22Rv1 (cell line): ENCODE data around the gene FGFR2.

Experiments
- H3K27ac ChIP-seq: fragments of 450-650 bp; 2 replicates; pipeline ENCODE4 v1.5.1; 2017
- CTCF ChIP-seq: fragments of 450-650 bp; IDR thresholded peaks from 2 replicates; pipeline ENCODE4 v1.5.1; 2017; ENCODE audit warnings: mild to moderate bottlenecking
- ZFX ChIP-seq: fragments of 450-650 bp; IDR thresholded peaks from 2 replicates; pipeline ENCODE4 v1.6.1; 2017; ENCODE audit warnings: antibody characterized with exemption, borderline replicate concordance

FGFR2 gene

GRCh38 chr10:121481180-121481579 is 117.1 kb downstream of the FGFR2 start:
- TF ChIP-seq CTCF (no peak), ZFX (no peak)
- H3K27ac ChIP-seq, result no peak overlapping the region

- no peak for TF ChIP-seq CTCF
- no peak for TF ChIP-seq ZFX
Measured at GRCh38 chr10:121478556-121478955, 119.7 kb downstream of the FGFR2 start.

GRCh38 chr10:121469797-121470606 is 128.2 kb downstream of the FGFR2 start:
- no peak overlapping the region for H3K27ac ChIP-seq
- TF ChIP-seq CTCF (no peak), ZFX (no peak)

More at GRCh38 chr10:121478556-121478955, 119.7 kb downstream of the FGFR2 start:
- no peak overlapping the region for H3K27ac ChIP-seq

- no peak overlapping the region for H3K27ac ChIP-seq
- TF ChIP-seq ZFX (no peak), CTCF (no peak)
Measured at GRCh38 chr10:121468726-121469125, 129.5 kb downstream of the FGFR2 start.

- H3K27ac ChIP-seq, result no peak overlapping the region
- no peak for TF ChIP-seq CTCF
- no peak for TF ChIP-seq ZFX
Measured at GRCh38 chr10:121466424-121466823, 131.8 kb downstream of the FGFR2 start.

GRCh38 chr10:121465215-121465614 is 133.0 kb downstream of the FGFR2 start:
- TF ChIP-seq CTCF, result no peak
- TF ChIP-seq ZFX, result no peak
- H3K27ac ChIP-seq, result no peak overlapping the region

GRCh38 chr10:121464517-121464916 is 133.7 kb downstream of the FGFR2 start:
- H3K27ac ChIP-seq, result no peak overlapping the region
- no peak for TF ChIP-seq CTCF
- TF ChIP-seq ZFX, result no peak
